ENCODE results near the gene NCMAP. TPM values are rescaled to one million over a fixed set of nuclear protein-coding genes. Genes with fewer than 3 reads are reported as not detected.

NCMAP gene
- total RNA-seq, 4 donors from 2014 or later = 0.12 to 0.19 TPM; not detected in 2

- Histone ChIP-seq H3K4me1 (peaks cover 7 to 21% (median 8%) of the 10 kb centered on the region in 3 donors), H3K27me3 (peaks cover 0 to 63% (median 0%) of the 10 kb centered on the region in 4 donors), H3K4me3 (no peak overlapping the region), H3K27ac (no peak overlapping the region), H3K9me3 (no peaks in the 10 kb centered on the region), H3K36me3 (no peaks in the 10 kb centered on the region)
- intact Hi-C loops (cut with DNase I) = no loop called here
- 90 to 96% methylated on average over 6 of the region's 6 CpGs for WGBS, 2 donors
- DNase-seq = no peak
- TF ChIP-seq POLR2A (IDR thresholded peaks at IDR 0.05) = no peak
- TF ChIP-seq CTCF (IDR thresholded peaks at IDR 0.05) = no peak
Measured at GRCh38 chr1:24557220-24557619, 1.3 kb downstream of the NCMAP start.

- intact Hi-C loops (cut with DNase I) = no loop called here
- Histone ChIP-seq H3K9me3 (no peaks in the 10 kb centered on the region), H3K27me3 (peaks cover 0 to 68% (median 0%) of the 10 kb centered on the region in 4 donors), H3K4me1 (peaks cover 7 to 26% (median 8%) of the 10 kb centered on the region in 3 donors), H3K4me3 (no peak overlapping the region), H3K27ac (no peak overlapping the region), H3K36me3 (no peaks in the 10 kb centered on the region)
- TF ChIP-seq POLR2A (IDR thresholded peaks at IDR 0.05) = no peak
- TF ChIP-seq CTCF (IDR thresholded peaks at IDR 0.05) = no peak
- WGBS, 2 donors = 88 to 92% methylated on average over 6 to 8 of the region's 9 CpGs
- no peak for DNase-seq
Measured at GRCh38 chr1:24557711-24558131, 1.8 kb downstream of the NCMAP start.

DNA sequence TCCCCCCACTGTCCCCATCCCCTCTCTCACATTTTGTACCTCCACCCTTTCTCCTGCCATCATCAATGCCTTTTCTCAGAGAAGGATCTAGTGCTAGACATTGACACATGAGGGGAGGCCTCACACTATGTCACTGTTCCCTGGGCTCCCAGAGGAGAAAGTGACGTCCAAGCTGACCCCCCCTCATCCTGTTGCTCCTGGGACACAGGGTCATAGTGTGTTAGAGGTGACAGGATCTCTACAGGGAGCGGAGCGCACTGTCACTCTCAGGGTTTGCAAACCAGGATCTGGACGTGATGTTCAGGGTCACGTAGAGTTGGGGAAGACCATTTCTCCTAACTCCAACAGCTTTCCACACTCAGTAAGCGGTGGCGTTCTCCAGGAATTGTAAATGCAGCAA lies 2.6 kb downstream of the NCMAP start:
- Histone ChIP-seq H3K4me1 (peaks cover 7 to 28% (median 8%) of the 10 kb centered on the region in 3 donors), H3K27ac (no peak overlapping the region), H3K36me3 (no peaks in the 10 kb centered on the region), H3K4me3 (no peak overlapping the region), H3K27me3 (peaks cover 0 to 73% (median 0%) of the 10 kb centered on the region in 4 donors), H3K9me3 (no peaks in the 10 kb centered on the region)
- WGBS, 2 donors = 91% methylated on average over 4 to 6 of the region's 7 CpGs
- DNase-seq = no peak
- TF ChIP-seq CTCF (IDR thresholded peaks at IDR 0.05) (no peak), POLR2A (IDR thresholded peaks at IDR 0.05) (no peak)
- intact Hi-C loops (cut with DNase I) = no loop called here

DNA sequence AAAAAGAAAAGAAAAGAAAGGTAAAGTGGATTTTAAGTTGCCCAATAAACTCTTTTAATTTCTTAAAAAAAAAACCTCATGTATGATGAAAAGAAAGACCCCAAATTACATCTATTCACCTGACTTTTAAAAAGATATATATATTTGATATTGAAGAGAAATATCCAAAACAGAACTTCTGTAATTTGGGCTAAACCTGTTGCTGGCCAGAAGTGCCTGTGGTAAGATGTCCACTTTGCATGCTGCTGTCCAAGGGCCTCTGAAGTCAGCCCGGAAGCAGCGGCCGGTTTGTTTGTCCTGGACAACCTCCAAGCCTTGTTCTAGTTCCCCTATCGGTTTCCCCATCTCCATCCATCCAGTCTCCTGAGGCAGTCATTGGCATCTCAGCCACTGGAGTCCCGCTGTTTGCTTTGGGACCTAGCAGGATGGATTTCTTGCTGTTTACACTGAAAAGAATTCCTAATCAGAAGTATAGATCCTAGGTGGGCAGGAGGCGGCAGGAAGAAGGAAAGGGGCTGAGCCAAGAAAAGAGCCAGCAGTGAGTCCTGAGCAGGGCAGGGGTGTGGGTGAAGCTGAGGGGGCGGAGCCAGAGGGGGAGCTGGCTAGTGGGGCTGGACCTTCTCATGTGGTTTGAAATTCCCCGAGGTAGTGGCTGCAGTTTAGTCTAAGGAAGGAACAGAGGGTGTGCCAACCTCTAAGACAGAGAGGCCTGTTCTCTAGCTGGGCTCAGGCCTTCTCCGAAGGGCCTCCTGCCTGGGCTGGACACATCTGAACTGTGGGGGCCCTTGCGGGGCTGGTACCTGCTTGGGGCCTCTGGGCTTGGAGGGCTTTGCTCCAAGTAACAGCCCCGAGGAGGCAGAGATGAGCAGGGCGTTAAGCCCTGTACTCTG lies 3.3 kb downstream of the NCMAP start:
- Histone ChIP-seq H3K27ac (no peak overlapping the region), H3K9me3 (no peaks in the 10 kb centered on the region), H3K4me3 (no peak overlapping the region), H3K36me3 (no peaks in the 10 kb centered on the region), H3K27me3 (peaks cover 0 to 73% (median 0%) of the 10 kb centered on the region in 4 donors), H3K4me1 (peaks cover 7 to 28% (median 8%) of the 10 kb centered on the region in 3 donors)
- 51 to 56% methylated on average over 8 to 9 of the region's 12 CpGs for WGBS, 2 donors
- TF ChIP-seq CTCF (IDR thresholded peaks at IDR 0.05) (no peak), POLR2A (IDR thresholded peaks at IDR 0.05) (no peak)
- no peak for DNase-seq
- intact Hi-C loops (cut with DNase I) = no loop called here

DNA sequence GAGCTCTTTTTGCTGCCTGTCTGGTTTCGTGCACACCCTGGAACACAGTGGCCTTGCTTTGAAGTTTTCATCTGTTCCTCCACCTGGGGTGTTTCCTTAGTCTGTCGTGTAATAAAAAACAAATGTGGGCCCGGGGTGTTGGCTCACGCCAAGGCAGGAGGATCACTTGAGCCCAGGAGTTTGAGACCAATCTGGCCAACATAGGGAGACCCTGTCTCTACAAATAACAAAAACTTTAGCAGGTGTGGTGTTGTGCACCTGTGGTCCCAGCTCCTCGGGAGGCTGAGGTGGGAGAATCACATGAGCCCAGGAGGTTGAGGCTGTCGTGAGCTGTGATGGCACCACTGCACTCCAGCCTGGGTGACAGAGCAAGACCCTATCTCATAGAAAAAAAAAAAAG lies 4.5 kb downstream of the NCMAP start:
- no peaks in the 10 kb centered on the region for H3K36me3 ChIP-seq
- no peak overlapping the region for H3K4me3 ChIP-seq
- H3K27ac ChIP-seq = no peak overlapping the region
- H3K9me3 ChIP-seq = no peaks in the 10 kb centered on the region
- peaks cover 0 to 61% (median 0%) of the 10 kb centered on the region in 4 donors for H3K27me3 ChIP-seq
- H3K4me1 ChIP-seq = peaks cover 7 to 27% (median 8%) of the 10 kb centered on the region in 3 donors
- TF ChIP-seq CTCF (IDR thresholded peaks at IDR 0.05) (no peak), POLR2A (IDR thresholded peaks at IDR 0.05) (no peak)
- intact Hi-C loops (cut with DNase I) = no loop called here
- no peak for DNase-seq
- 65 to 75% methylated on average over 5 to 6 of the region's 6 CpGs for WGBS, 2 donors
